Stimulated activated CD4-positive, alpha-beta T cell treated with anti-CD3 and anti-CD28 coated beads, Interleukin-12 subunit alpha, Interleukin-12 subunit beta, amount 100 ng/mL, for 4 hours (primary cell): ENCODE measurements around the gene CTNNA2.

ENCODE experiments used
- DNase-seq: peaks from one replicate; pipeline ENCODE4 v3.0.0-alpha.2; 2020

The CTNNA2 gene

GRCh38 chr2:80462654-80463053 is 949.8 kb downstream of the CTNNA2 start:
- DNase-seq, result no peak

GRCh38 chr2:80464275-80464674 is 951.4 kb downstream of the CTNNA2 start:
- no peak for DNase-seq

- DNase-seq, result no peak
Measured at GRCh38 chr2:80467262-80467811, 954.5 kb downstream of the CTNNA2 start.

- no peak for DNase-seq
Measured at GRCh38 chr2:80469428-80469827, 956.6 kb downstream of the CTNNA2 start.

- no peak for DNase-seq
Measured at GRCh38 chr2:80473069-80473468, 960.2 kb downstream of the CTNNA2 start.

- DNase-seq, result no peak
Measured at GRCh38 chr2:80473796-80474195, 960.9 kb downstream of the CTNNA2 start.

- DNase-seq, result no peak
Measured at GRCh38 chr2:80475970-80476369, 963.1 kb downstream of the CTNNA2 start.

- no peak for DNase-seq
Measured at GRCh38 chr2:80476535-80477117, 963.8 kb downstream of the CTNNA2 start.

- DNase-seq, result no peak
Measured at GRCh38 chr2:80482276-80482675, 969.4 kb downstream of the CTNNA2 start.

- no peak for DNase-seq
Measured at GRCh38 chr2:80489717-80490116, 976.9 kb downstream of the CTNNA2 start.

GRCh38 chr2:80490964-80491363 is 978.1 kb downstream of the CTNNA2 start:
- DNase-seq, result no peak

GRCh38 chr2:80496346-80496745 is 983.5 kb downstream of the CTNNA2 start:
- no peak for DNase-seq

GRCh38 chr2:80496775-80497174 is 983.9 kb downstream of the CTNNA2 start:
- no peak for DNase-seq

- DNase-seq, result no peak
Measured at GRCh38 chr2:80499095-80499494, 986.2 kb downstream of the CTNNA2 start.

- DNase-seq, result no peak
Measured at GRCh38 chr2:80501874-80502624, 989.2 kb downstream of the CTNNA2 start.

GRCh38 chr2:80506563-80506962 is 993.7 kb downstream of the CTNNA2 start:
- no peak for DNase-seq

- no peak for DNase-seq
Measured at GRCh38 chr2:80510716-80511115, 997.9 kb downstream of the CTNNA2 start.

- DNase-seq, result no peak
Measured at GRCh38 chr2:80515964-80516363, 1003.1 kb downstream of the CTNNA2 start.

GRCh38 chr2:80517316-80517715 is 1004.5 kb downstream of the CTNNA2 start:
- no peak for DNase-seq

- no peak for DNase-seq
Measured at GRCh38 chr2:80519121-80519643, 1006.3 kb downstream of the CTNNA2 start.

- DNase-seq, result no peak
Measured at GRCh38 chr2:80519699-80520291, 1006.9 kb downstream of the CTNNA2 start.

GRCh38 chr2:80525152-80525551 is 1012.3 kb downstream of the CTNNA2 start:
- no peak for DNase-seq

- no peak for DNase-seq
Measured at GRCh38 chr2:80527119-80527518, 1014.3 kb downstream of the CTNNA2 start.
